ENCODE measurements around the gene ZNRF1. TPM values are rescaled to one million over a fixed set of nuclear protein-coding genes. Genes with fewer than 3 reads are reported as not detected.

The ZNRF1 gene
- total and polyA plus RNA-seq, 2 of the 13 experiments (the other 11 are each of a cell fraction or from before 2014, with no cell fraction given), result 43.9 to 58.7 TPM

DNA sequence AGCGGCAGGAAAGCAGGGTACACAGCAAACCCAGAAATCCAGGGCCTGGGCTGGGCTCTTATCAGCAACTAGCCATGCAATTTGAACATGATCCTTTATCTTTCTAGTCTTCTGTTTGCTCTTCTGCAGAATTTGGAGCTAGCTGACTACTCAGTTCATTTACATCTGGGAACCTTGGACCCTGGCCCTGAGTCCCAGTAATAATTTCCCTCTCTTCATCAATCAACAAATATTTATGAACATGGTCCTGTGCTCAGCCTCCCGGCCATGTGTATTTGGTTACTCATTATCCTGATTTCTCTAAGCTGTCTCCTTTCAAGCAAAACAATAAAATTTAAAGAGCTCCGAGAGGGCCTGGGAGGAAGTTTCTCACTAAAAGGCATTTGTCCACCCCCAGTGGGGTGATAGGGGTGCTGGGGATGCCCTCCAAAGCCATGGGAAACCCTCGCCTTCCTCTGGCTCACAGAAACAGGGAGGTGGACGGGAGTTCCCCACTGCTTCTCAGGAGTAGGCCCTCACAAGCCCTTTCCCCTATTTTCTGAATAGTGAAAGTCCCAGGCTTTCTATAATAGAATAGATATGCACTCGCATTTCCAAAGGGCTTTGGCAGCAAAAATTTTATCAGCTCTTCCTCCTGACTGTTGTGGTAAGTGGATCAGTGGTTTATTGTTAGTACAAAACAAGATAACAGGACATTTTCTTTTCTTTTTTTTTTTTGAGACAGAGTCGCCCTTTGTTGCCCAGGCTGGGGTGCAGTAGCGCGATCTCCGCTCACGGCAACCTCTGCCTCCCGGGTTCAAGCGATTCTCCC is 7.0 kb upstream of the ZNRF1 start (continued):
- TF ChIP-seq SAFB2 (CRISPR knock-in tag; IDR thresholded peaks at IDR 0.05; ENCODE audit: borderline replicate concordance, low read depth), result no peak; the same call in 1 of the 2 replicates
- peak; percentile 28; the same call in 1 of the 2 replicates for TF ChIP-seq SP4 (CRISPR knock-in tag; IDR thresholded peaks at IDR 0.05)
- TF ChIP-seq RNF2 (conservative IDR thresholded peaks at IDR 0.05; ENCODE audit: low read depth), result no peak
- no peak for TF ChIP-seq ZNF318 (CRISPR knock-in tag; IDR thresholded peaks at IDR 0.05)
- peak; percentile 78 for TF ChIP-seq ZFX (CRISPR knock-in tag; IDR thresholded peaks at IDR 0.05; ENCODE audit: low read depth)
- TF ChIP-seq, protein P1, sequence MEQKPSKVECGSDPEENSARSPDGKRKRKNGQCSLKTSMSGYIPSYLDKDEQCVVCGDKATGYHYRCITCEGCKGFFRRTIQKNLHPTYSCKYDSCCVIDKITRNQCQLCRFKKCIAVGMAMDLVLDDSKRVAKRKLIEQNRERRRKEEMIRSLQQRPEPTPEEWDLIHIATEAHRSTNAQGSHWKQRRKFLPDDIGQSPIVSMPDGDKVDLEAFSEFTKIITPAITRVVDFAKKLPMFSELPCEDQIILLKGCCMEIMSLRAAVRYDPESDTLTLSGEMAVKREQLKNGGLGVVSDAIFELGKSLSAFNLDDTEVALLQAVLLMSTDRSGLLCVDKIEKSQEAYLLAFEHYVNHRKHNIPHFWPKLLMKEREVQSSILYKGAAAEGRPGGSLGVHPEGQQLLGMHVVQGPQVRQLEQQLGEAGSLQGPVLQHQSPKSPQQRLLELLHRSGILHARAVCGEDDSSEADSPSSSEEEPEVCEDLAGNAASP (CRISPR knock-in tag; IDR thresholded peaks at IDR 0.05; ENCODE audit: borderline replicate concordance), result peak; percentile 94

Measured in HepG2 (cell line).